Prostate gland (tissue), 2 donors: ENCODE results near the gene XKR3. TPM values are rescaled to one million over a fixed set of nuclear protein-coding genes. Genes with fewer than 3 reads are reported as not detected.

Experiments
- DNase-seq: peaks from one replicate; pipeline ENCODE4 v3.0.0-alpha.2; 2019; ENCODE audit warnings: low spot score
- H3K27ac ChIP-seq, 2 donors: fragments of 200-600 bp; sonication (generic); 2 replicates each; pipeline ENCODE4 v1.5.1; 2017 to 2019
- H3K27me3 ChIP-seq: fragments of 200-600 bp; sonication (generic); replicated peaks from 2 replicates; pipeline ENCODE4 v1.5.1; 2019; ENCODE audit not compliant: insufficient read depth
- H3K36me3 ChIP-seq, 2 donors: fragments of 200-600 bp; sonication (generic); 1 replicate in 1 of 2; 2 replicates in 1 of 2; pipeline versions ENCODE4 v1.5.1 to v1.8.1; 2017 to 2019
- H3K4me1 ChIP-seq: fragments of 200-600 bp; sonication (generic); replicated peaks from 2 replicates; pipeline ENCODE4 v1.5.1; 2019
- H3K4me3 ChIP-seq, 2 donors: fragments of 200-600 bp; sonication (generic); 2 replicates each; pipeline ENCODE4 v1.5.1; 2017 to 2019
- H3K9me3 ChIP-seq: fragments of 200-600 bp; sonication (generic); 2 replicates; pipeline ENCODE4 v1.5.1; 2017
- CTCF ChIP-seq, 4 experiments: fragments of 200-600 bp in 2 of 4; fragments of 450-650 bp in 2 of 4; sonication (generic) in 2 of 4; IDR thresholded peaks; 1 replicate in 3 of 4; 2 replicates in 1 of 4; pipeline ENCODE4 v1.5.1; 2016 to 2019; ENCODE audit warnings: antibody characterized with exemption in 4 of 4, mild to moderate bottlenecking in 2 of 4, moderate library complexity in 2 of 4
- POLR2A ChIP-seq: fragments of 450-650 bp; IDR thresholded peaks from one replicate; pipeline ENCODE4 v1.6.1; 2016; ENCODE audit warnings: antibody characterized with exemption, mild to moderate bottlenecking
- POLR2AphosphoS5 ChIP-seq: sonication (generic); formaldehyde crosslinking; IDR thresholded peaks from one replicate; pipeline ENCODE4 v1.6.1; 2017; ENCODE audit warnings: antibody characterized with exemption
- WGBS: methylation state at CpG from one replicate; pipeline ENCODE4 v1.1.5; 2018; 5-methylcytosine and 5-hydroxymethylcytosine counted together
- intact Hi-C: fragments of 100-400 bp; cut with DNase I; formaldehyde crosslinking; loops from one replicate; pipeline ENCODE4 v1.14.2; 2022
- total RNA-seq, 2 donors: library from RNA; depleted of rRNA; stranded (reverse); fragments of >200 nt; gene quantifications; one replicate each; pipeline ENCODE4 v1.1.0, GENCODE V29; 2016

The XKR3 gene
- total RNA-seq, 2 donors from 2014 or later, result 0.74 TPM; not detected in 1

- no peaks in the 10 kb centered on the region for H3K36me3 ChIP-seq
- no peaks in the 10 kb centered on the region for H3K4me1 ChIP-seq
- no peak for DNase-seq
- H3K4me3 ChIP-seq, result no peak overlapping the region
- intact Hi-C loops, result no loop called here
- H3K27ac ChIP-seq, result no peak overlapping the region
- no peaks in the 10 kb centered on the region for H3K9me3 ChIP-seq
- TF ChIP-seq POLR2A, result no peak
- TF ChIP-seq CTCF (IDR thresholded peaks at IDR 0.05), result no peak
- no peaks in the 10 kb centered on the region for H3K27me3 ChIP-seq
Observed at GRCh38 chr22:16819249-16819648, 6.0 kb downstream of the XKR3 start.

- no peak for DNase-seq
- TF ChIP-seq POLR2A (no peak), CTCF (IDR thresholded peaks at IDR 0.05) (no peak), POLR2AphosphoS5 (no peak)
- Histone ChIP-seq H3K36me3 (no peaks in the 10 kb centered on the region), H3K9me3 (no peaks in the 10 kb centered on the region), H3K4me3 (no peak overlapping the region), H3K27ac (no peak overlapping the region), H3K27me3 (no peaks in the 10 kb centered on the region), H3K4me1 (no peaks in the 10 kb centered on the region)
- 79% methylated on average over 2 of the region's 2 CpGs for WGBS
- intact Hi-C loops, result no loop called here
Observed at GRCh38 chr22:16818538-16818937, 6.7 kb downstream of the XKR3 start.

GRCh38 chr22:16815073-16815472 is 10.1 kb downstream of the XKR3 start:
- TF ChIP-seq POLR2A (no peak), POLR2AphosphoS5 (no peak), CTCF (IDR thresholded peaks at IDR 0.05) (no peak)
- H3K27ac ChIP-seq, result no peak overlapping the region
- no peak for DNase-seq
- 76% methylated on average over 1 of the region's 1 CpG for WGBS
- H3K9me3 ChIP-seq, result no peaks in the 10 kb centered on the region
- intact Hi-C loops, result no loop called here
- no peak overlapping the region for H3K4me3 ChIP-seq
- H3K27me3 ChIP-seq, result no peaks in the 10 kb centered on the region
- no peaks in the 10 kb centered on the region for H3K4me1 ChIP-seq
- no peaks in the 10 kb centered on the region for H3K36me3 ChIP-seq

- no peaks in the 10 kb centered on the region for H3K4me1 ChIP-seq
- no peak for DNase-seq
- no peak for TF ChIP-seq POLR2A
- TF ChIP-seq POLR2AphosphoS5, result no peak
- no peak overlapping the region for H3K27ac ChIP-seq
- H3K27me3 ChIP-seq, result no peaks in the 10 kb centered on the region
- no peaks in the 10 kb centered on the region for H3K9me3 ChIP-seq
- no peak overlapping the region for H3K4me3 ChIP-seq
- intact Hi-C loops, result no loop called here
- 86% methylated on average over 4 of the region's 4 CpGs for WGBS
- no peaks in the 10 kb centered on the region for H3K36me3 ChIP-seq
Observed at GRCh38 chr22:16810188-16810802, 14.9 kb downstream of the XKR3 start.

GRCh38 chr22:16808744-16809143 is 16.5 kb downstream of the XKR3 start:
- no peak for TF ChIP-seq CTCF (IDR thresholded peaks at IDR 0.05)
- TF ChIP-seq POLR2AphosphoS5, result no peak
- no peak for TF ChIP-seq POLR2A
- Histone ChIP-seq H3K4me1 (no peaks in the 10 kb centered on the region), H3K9me3 (no peaks in the 10 kb centered on the region), H3K4me3 (no peak overlapping the region), H3K36me3 (no peaks in the 10 kb centered on the region), H3K27me3 (no peaks in the 10 kb centered on the region), H3K27ac (no peak overlapping the region)
- DNase-seq, result no peak
- intact Hi-C loops, result no loop called here
- WGBS, result 67% methylated on average over 2 of the region's 2 CpGs
